CD4-positive, alpha-beta memory T cell (primary cell): ENCODE measurements around the gene KCNQ1OT1. TPM values are rescaled to one million over a fixed set of nuclear protein-coding genes. Genes with fewer than 3 reads are reported as not detected.

ENCODE experiments used
- CTCF ChIA-PET: fragments of 350-600 bp; sonication (Branson Sonifier 250); formaldehyde crosslinking; loops from one replicate; lab custom pipeline; 2021; ENCODE audit warnings: inconsistent platforms; ENCODE audit not compliant: partially characterized antibody; lab: Charles Lee
- POLR2A ChIA-PET: fragments of 350-600 bp; sonication (Branson Sonifier 250); formaldehyde crosslinking; loops from one replicate; lab custom pipeline; 2021; ENCODE audit not compliant: partially characterized antibody; lab: Charles Lee
- DNase-seq, 5 donors: peaks; one replicate each; pipeline versions ENCODE4 v3.0.0 to v3.0.0-alpha.2; 2020 to 2022; ENCODE audit warnings: mixed read lengths in 1 of 5
- H3K27ac ChIP-seq: one replicate; pipeline ENCODE4 v1.7.0; 2013; ENCODE audit warnings: low read depth, low read length
- H3K27me3 ChIP-seq: 2 replicates; pipeline ENCODE4 v1.7.0; 2013; ENCODE audit warnings: mild to moderate bottlenecking, low read length, moderate library complexity; ENCODE audit not compliant: insufficient read depth
- H3K36me3 ChIP-seq: 2 replicates; pipeline ENCODE4 v1.7.0; 2013; ENCODE audit warnings: mild to moderate bottlenecking, low read length, moderate library complexity; ENCODE audit not compliant: insufficient read depth
- H3K4me1 ChIP-seq: 2 replicates; pipeline ENCODE4 v1.7.0; 2013; ENCODE audit warnings: mild to moderate bottlenecking, low read length, moderate library complexity; ENCODE audit not compliant: insufficient read depth
- H3K4me3 ChIP-seq, 2 donors: one replicate each; pipeline ENCODE4 v1.7.0; 2013; ENCODE audit warnings: low read length in 2 of 2, mild to moderate bottlenecking in 1 of 2
- H3K9me3 ChIP-seq, 2 donors: one replicate each; pipeline ENCODE4 v1.7.0; 2013; ENCODE audit warnings: low read length in 2 of 2, control low read depth in 1 of 2; ENCODE audit not compliant: control insufficient read depth in 1 of 2
- H3K27ac Mint-ChIP-seq, 7 donors: one replicate each; pipeline ENCODE4 v1.8.0; 2020 to 2021; ENCODE audit warnings: mixed read lengths in 7 of 7, mild to moderate bottlenecking in 6 of 7, inconsistent platforms in 3 of 7, moderate library complexity in 3 of 7
- H3K27me3 Mint-ChIP-seq, 2 donors: one replicate each; pipeline ENCODE4 v1.8.0; 2020 to 2021; ENCODE audit warnings: mixed read lengths in 2 of 2
- H3K36me3 Mint-ChIP-seq, 2 donors: one replicate each; pipeline ENCODE4 v1.8.0; 2020 to 2021; ENCODE audit warnings: mixed read lengths in 2 of 2, inconsistent platforms in 1 of 2, mild to moderate bottlenecking in 1 of 2
- H3K4me1 Mint-ChIP-seq, 4 donors: one replicate each; pipeline ENCODE4 v1.8.0; 2020 to 2021; ENCODE audit warnings: mixed read lengths in 4 of 4, mild to moderate bottlenecking in 1 of 4
- H3K4me3 Mint-ChIP-seq, 8 donors: one replicate each; pipeline ENCODE4 v1.8.0; 2020 to 2021; ENCODE audit warnings: mixed read lengths in 8 of 8, mild to moderate bottlenecking in 7 of 8, moderate library complexity in 6 of 8, inconsistent platforms in 3 of 8
- H3K9me3 Mint-ChIP-seq, 8 donors: one replicate each; pipeline ENCODE4 v1.8.0; 2020 to 2021; ENCODE audit warnings: mixed read lengths in 8 of 8, mild to moderate bottlenecking in 5 of 8, inconsistent platforms in 3 of 8, moderate library complexity in 1 of 8
- intact Hi-C: fragments of 100-400 bp; cut with micrococcal nuclease; formaldehyde crosslinking; loops from one replicate; pipeline ENCODE4 v1.15.1; 2023
- polyA plus RNA-seq, 2 donors: library from polyadenylated mRNA; unstranded; fragments of 300-500 nt; fragmentation: Illumina TruSeq; gene quantifications; one replicate each; pipeline ENCODE4 v1.2.3, GENCODE V29; 2021
- total RNA-seq, 2 experiments: library from RNA; stranded (reverse); gene quantifications; one replicate each; pipeline ENCODE4 v1.2.3, GENCODE V29; 2021

The KCNQ1OT1 gene
- total and polyA plus RNA-seq, 4 experiments from 2014 or later, result 0.03 to 0.38 (median 0.23) TPM

DNA sequence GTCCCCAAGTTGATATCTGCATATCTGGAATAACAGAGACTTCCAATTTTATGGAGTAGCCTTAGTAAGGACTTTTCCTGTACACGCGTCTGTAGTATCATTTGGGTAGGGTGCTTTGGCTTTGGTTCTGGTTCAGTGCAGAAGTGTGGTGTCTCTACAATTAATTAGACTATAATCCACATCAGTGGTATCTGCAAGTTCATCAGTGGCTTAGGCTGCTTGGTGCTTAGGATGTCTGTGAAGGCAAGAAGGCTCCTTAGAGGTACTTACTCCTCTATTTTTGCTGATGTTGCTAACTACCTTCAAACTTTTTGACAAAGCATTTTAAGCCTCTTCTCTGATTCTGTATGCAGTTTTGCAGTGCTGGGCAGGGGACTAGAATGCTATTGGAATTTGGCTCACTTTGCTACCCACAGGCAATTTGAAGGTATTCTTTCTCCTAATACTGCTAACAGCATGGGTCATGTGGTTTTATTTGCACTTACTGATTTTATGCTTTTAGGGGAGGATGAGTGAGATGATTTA, 49.4 kb downstream of the KCNQ1OT1 start:
- Histone ChIP-seq H3K27me3 (no peaks in the 10 kb centered on the region), H3K27ac (no peak overlapping the region), H3K4me3 (no peak overlapping the region), H3K36me3 (no peaks in the 10 kb centered on the region), H3K4me1 (no peaks in the 10 kb centered on the region), H3K9me3 (peaks cover 0 to 17% of the 10 kb centered on the region in 2 donors)
- no peak for DNase-seq
- Mint-ChIP-seq H3K27ac (no peak overlapping the region), H3K4me1 (peaks cover 0 to 3% (median under 1%) of the 10 kb centered on the region in 4 donors), H3K36me3 (peaks cover 50 to 71% of the 10 kb centered on the region in 2 donors), H3K9me3 (peaks cover 0 to 59% (median 49%) of the 10 kb centered on the region in 8 donors), H3K27me3 (no peaks in the 10 kb centered on the region), H3K4me3 (no peak overlapping the region)
- ChIA-PET CTCF (no interaction called here), POLR2A (no interaction called here)
- intact Hi-C loops, result no loop called here

DNA sequence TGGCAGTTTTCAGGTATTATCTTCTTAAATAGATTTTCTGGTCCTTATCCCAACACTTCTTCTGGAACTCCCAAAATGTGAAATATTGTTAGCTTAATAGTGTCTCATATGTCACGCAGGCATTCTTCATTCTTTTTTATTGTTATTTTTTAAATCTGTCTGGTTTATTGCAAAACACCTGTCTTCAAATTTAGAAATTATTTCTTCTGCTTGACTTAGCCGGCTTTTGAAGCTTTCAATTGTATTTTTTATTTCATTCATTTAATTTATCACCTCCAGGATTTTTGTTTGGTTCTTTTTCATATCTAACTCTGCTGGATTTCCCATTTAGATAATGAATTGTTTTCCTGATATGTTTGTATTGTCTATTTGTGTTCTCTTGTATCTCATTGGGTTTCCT, 49.9 kb downstream of the KCNQ1OT1 start:
- peaks cover 0 to 60% (median 49%) of the 10 kb centered on the region in 8 donors for H3K9me3 Mint-ChIP-seq
- no peak overlapping the region for H3K4me3 Mint-ChIP-seq
- no peak overlapping the region for H3K4me3 ChIP-seq
- intact Hi-C loops, result no loop called here
- H3K4me1 ChIP-seq, result no peaks in the 10 kb centered on the region
- POLR2A ChIA-PET, result no interaction called here
- no peaks in the 10 kb centered on the region for H3K36me3 ChIP-seq
- no peak for DNase-seq
- peaks cover 0 to 3% (median under 1%) of the 10 kb centered on the region in 4 donors for H3K4me1 Mint-ChIP-seq
- CTCF ChIA-PET, result no interaction called here
- no peak overlapping the region for H3K27ac ChIP-seq
- peaks cover 0 to 18% of the 10 kb centered on the region in 2 donors for H3K9me3 ChIP-seq
- H3K36me3 Mint-ChIP-seq, result peaks cover 51 to 73% of the 10 kb centered on the region in 2 donors
- H3K27me3 ChIP-seq, result no peaks in the 10 kb centered on the region
- H3K27ac Mint-ChIP-seq, result no peak overlapping the region
- no peaks in the 10 kb centered on the region for H3K27me3 Mint-ChIP-seq

- H3K36me3 Mint-ChIP-seq, result peaks cover 49 to 74% of the 10 kb centered on the region in 2 donors
- no peaks in the 10 kb centered on the region for H3K36me3 ChIP-seq
- H3K4me1 ChIP-seq, result no peaks in the 10 kb centered on the region
- ChIA-PET POLR2A (no interaction called here), CTCF (no interaction called here)
- no peaks in the 10 kb centered on the region for H3K27me3 Mint-ChIP-seq
- no peak overlapping the region for H3K27ac ChIP-seq
- peaks cover 0 to 23% of the 10 kb centered on the region in 2 donors for H3K9me3 ChIP-seq
- no peaks in the 10 kb centered on the region for H3K27me3 ChIP-seq
- no peak overlapping the region for H3K27ac Mint-ChIP-seq
- H3K4me3 ChIP-seq, result no peak overlapping the region
- H3K4me1 Mint-ChIP-seq, result peaks cover 0 to 3% (median under 1%) of the 10 kb centered on the region in 4 donors
- H3K4me3 Mint-ChIP-seq, result no peak overlapping the region
- no peak for DNase-seq
- H3K9me3 Mint-ChIP-seq, result peaks cover 0 to 64% (median 53%) of the 10 kb centered on the region in 8 donors
- intact Hi-C loops, result no loop called here
These were observed 50.4 kb downstream of the KCNQ1OT1 start for GRCh38 chr11:2649400-2649799.

DNA sequence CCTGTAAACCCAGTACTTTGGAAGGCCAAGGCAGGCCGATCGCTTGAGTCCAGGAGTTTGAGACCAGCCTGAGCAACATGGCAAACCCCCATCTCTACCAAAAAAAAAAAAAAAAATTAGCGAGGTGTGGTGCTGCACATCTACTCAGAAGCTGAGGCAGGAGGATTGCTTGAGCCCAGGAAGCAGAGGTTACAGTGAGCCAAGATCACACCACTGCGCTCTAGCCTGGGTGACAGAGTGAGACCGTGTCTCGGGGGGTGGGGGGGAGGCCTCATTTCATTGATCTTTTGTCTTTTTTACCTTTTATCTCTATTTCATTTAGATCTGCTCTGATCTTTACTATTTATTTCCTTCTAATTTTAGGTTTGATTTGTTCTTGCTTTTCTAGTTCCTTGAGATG, 51.8 kb downstream of the KCNQ1OT1 start:
- ChIA-PET POLR2A (no interaction called here), CTCF (no interaction called here)
- Histone ChIP-seq H3K4me3 (no peak overlapping the region), H3K4me1 (no peaks in the 10 kb centered on the region), H3K27me3 (no peaks in the 10 kb centered on the region), H3K27ac (no peak overlapping the region), H3K36me3 (no peaks in the 10 kb centered on the region), H3K9me3 (peaks cover 0 to 34% of the 10 kb centered on the region in 2 donors)
- Mint-ChIP-seq H3K27ac (no peak overlapping the region), H3K27me3 (no peaks in the 10 kb centered on the region), H3K9me3 (peaks cover 3 to 79% (median 67%) of the 10 kb centered on the region in 8 donors), H3K4me1 (peaks cover 0 to 2% (median 0%) of the 10 kb centered on the region in 4 donors), H3K36me3 (peaks cover 57 to 80% of the 10 kb centered on the region in 2 donors), H3K4me3 (no peak overlapping the region)
- intact Hi-C loops, result no loop called here
- DNase-seq, result no peak

GRCh38 chr11:2647167-2647566, 52.6 kb downstream of the KCNQ1OT1 start:
- Histone ChIP-seq H3K27me3 (no peaks in the 10 kb centered on the region), H3K4me3 (no peak overlapping the region), H3K9me3 (peaks cover 0 to 36% of the 10 kb centered on the region in 2 donors), H3K36me3 (no peaks in the 10 kb centered on the region), H3K27ac (no peak overlapping the region), H3K4me1 (no peaks in the 10 kb centered on the region)
- Mint-ChIP-seq H3K9me3 (peaks cover 3 to 84% (median 74%) of the 10 kb centered on the region in 8 donors), H3K4me1 (peaks cover 0 to 2% (median 0%) of the 10 kb centered on the region in 4 donors), H3K27ac (no peak overlapping the region), H3K27me3 (no peaks in the 10 kb centered on the region), H3K36me3 (peaks cover 59 to 79% of the 10 kb centered on the region in 2 donors), H3K4me3 (no peak overlapping the region)
- intact Hi-C loops, result no loop called here
- CTCF ChIA-PET, result no interaction called here
- POLR2A ChIA-PET, result no interaction called here
- no peak for DNase-seq

DNA sequence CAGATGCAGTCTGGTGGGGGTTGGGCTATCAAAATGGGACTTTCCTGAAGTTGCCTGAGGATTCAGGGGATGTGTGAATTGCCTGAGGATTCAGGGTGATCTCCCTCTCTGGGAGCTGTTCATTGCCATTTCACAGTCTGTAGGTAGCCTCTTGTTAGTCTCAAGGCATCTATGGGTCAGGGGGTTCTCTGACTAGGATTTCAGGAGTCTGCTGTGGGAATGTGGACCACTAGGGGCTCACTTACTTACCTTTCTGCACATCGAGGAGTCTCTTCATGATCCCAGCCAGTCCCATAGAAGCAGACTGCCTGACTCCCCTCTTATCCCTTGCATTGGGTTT, 54.0 kb downstream of the KCNQ1OT1 start:
- no peaks in the 10 kb centered on the region for H3K36me3 ChIP-seq
- ChIA-PET POLR2A (no interaction called here), CTCF (no interaction called here)
- peaks cover 61 to 85% of the 10 kb centered on the region in 2 donors for H3K36me3 Mint-ChIP-seq
- peaks cover 3 to 92% (median 81%) of the 10 kb centered on the region in 8 donors for H3K9me3 Mint-ChIP-seq
- DNase-seq, result no peak
- no peaks in the 10 kb centered on the region for H3K27me3 Mint-ChIP-seq
- H3K4me3 Mint-ChIP-seq, result no peak overlapping the region
- no peaks in the 10 kb centered on the region for H3K27me3 ChIP-seq
- no peaks in the 10 kb centered on the region for H3K4me1 ChIP-seq
- H3K4me1 Mint-ChIP-seq, result peaks cover 0 to 2% (median 0%) of the 10 kb centered on the region in 4 donors
- no peak overlapping the region for H3K27ac Mint-ChIP-seq
- intact Hi-C loops, result no loop called here
- H3K9me3 ChIP-seq, result peaks cover 0 to 44% of the 10 kb centered on the region in 2 donors
- no peak overlapping the region for H3K27ac ChIP-seq
- H3K4me3 ChIP-seq, result no peak overlapping the region

GRCh38 chr11:2644844-2645778, 54.7 kb downstream of the KCNQ1OT1 start:
- Mint-ChIP-seq H3K36me3 (peaks cover 63 to 85% of the 10 kb centered on the region in 2 donors), H3K4me1 (peaks cover 0 to 2% (median 0%) of the 10 kb centered on the region in 4 donors), H3K27me3 (no peaks in the 10 kb centered on the region), H3K27ac (no peak overlapping the region), H3K4me3 (peak overlapping the region in 2 of 8 donors; percentile 33 to 48), H3K9me3 (peaks cover 3 to 92% (median 83%) of the 10 kb centered on the region in 8 donors)
- POLR2A ChIA-PET, result no interaction called here
- H3K4me1 ChIP-seq, result no peaks in the 10 kb centered on the region
- H3K9me3 ChIP-seq, result peaks cover 0 to 40% of the 10 kb centered on the region in 2 donors
- H3K4me3 ChIP-seq, result no peak overlapping the region
- H3K36me3 ChIP-seq, result no peaks in the 10 kb centered on the region
- no peak for DNase-seq
- H3K27me3 ChIP-seq, result no peaks in the 10 kb centered on the region
- intact Hi-C loops, result no loop called here
- H3K27ac ChIP-seq, result no peak overlapping the region
- CTCF ChIA-PET, result no interaction called here
